ENCODE data around the gene MACROD2. TPM values are rescaled to one million over a fixed set of nuclear protein-coding genes. Genes with fewer than 3 reads are reported as not detected.
A peak's percentile ranks its signal among the peaks of the same experiment; 100 is the strongest.

Gene MACROD2
- total and polyA plus RNA-seq, 4 donors, result 13.0 to 67.1 (median 20.7) TPM

DNA sequence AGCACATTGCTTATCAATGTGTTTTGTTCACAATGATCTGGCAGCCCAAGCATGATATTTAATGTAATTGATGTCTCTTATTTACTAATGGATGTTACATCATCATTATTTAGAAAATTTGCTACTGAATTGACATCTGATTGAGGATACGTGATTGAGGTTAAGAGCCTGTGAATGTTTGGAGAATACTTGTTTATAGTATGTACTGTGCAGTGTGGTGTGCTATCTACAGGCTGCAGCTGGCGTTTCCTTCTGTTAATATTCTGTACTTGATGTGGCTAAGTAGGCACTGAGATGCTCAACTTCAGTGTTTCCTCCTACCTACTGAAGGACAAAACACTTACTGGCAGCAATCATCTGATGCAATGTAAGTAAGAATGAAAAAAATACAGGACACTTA lies 1051.7 kb downstream of the MACROD2 start:
- no peak overlapping the region for H3K27ac ChIP-seq (ENCODE audit: low read depth in 1 of 2, low read length in 1 of 2)
- peaks cover 0 to 1% (median 0%) of the 10 kb centered on the region in 4 donors for H3K9me3 ChIP-seq (ENCODE audit: control insufficient read depth in 4 of 4, insufficient read depth in 3 of 4, low read length in 3 of 4)
- H3K36me3 ChIP-seq (ENCODE audit: control insufficient read depth in 4 of 4, insufficient read depth in 4 of 4, low read length in 4 of 4), result no peaks in the 10 kb centered on the region
- no peak overlapping the region for H3K4me3 ChIP-seq
- WGBS, 2 donors, result 8 to 12% methylated on average over 2 of the region's 2 CpGs
- H3K9ac ChIP-seq (ENCODE audit: insufficient read depth in 1 of 2, low read length in 2 of 2), result no peak overlapping the region
- H3K27me3 ChIP-seq (ENCODE audit: control insufficient read depth in 3 of 3, insufficient read depth in 3 of 3, low read length in 2 of 3), result peaks cover 0 to 18% (median 0%) of the 10 kb centered on the region in 3 donors
- peaks cover 0 to 17% (median 1%) of the 10 kb centered on the region in 5 donors for H3K4me1 ChIP-seq (ENCODE audit: control insufficient read depth in 5 of 5, insufficient read depth in 5 of 5, low read length in 5 of 5)
- TF ChIP-seq, protein P1, sequence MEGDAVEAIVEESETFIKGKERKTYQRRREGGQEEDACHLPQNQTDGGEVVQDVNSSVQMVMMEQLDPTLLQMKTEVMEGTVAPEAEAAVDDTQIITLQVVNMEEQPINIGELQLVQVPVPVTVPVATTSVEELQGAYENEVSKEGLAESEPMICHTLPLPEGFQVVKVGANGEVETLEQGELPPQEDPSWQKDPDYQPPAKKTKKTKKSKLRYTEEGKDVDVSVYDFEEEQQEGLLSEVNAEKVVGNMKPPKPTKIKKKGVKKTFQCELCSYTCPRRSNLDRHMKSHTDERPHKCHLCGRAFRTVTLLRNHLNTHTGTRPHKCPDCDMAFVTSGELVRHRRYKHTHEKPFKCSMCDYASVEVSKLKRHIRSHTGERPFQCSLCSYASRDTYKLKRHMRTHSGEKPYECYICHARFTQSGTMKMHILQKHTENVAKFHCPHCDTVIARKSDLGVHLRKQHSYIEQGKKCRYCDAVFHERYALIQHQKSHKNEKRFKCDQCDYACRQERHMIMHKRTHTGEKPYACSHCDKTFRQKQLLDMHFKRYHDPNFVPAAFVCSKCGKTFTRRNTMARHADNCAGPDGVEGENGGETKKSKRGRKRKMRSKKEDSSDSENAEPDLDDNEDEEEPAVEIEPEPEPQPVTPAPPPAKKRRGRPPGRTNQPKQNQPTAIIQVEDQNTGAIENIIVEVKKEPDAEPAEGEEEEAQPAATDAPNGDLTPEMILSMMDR (IDR thresholded peaks at IDR 0.05; ENCODE audit: control extremely low read depth, extremely low read depth), result no peak
- peak; percentile 72 to 92 (median 88) for DNase-seq
- no peak for ATAC-seq (ENCODE audit: insufficient read depth, low FRiP score)

DNA sequence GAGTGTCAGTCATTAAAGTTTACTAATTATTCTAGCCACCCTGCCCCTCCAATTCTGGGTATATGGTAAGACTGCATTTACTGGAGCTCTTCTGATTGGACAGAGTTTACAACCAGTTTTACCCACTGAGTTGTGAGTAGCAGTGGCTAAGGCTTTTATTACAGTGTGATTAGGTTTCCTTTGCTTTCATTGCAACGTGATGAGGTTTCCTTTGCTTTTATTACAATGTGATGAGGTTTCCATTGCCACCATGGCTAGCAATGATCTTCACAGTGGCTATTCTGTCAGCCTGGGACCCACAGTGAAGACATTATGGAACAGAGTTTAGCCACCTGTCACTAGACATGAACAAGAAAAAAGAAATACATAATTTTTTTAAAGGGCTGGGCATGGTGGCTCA lies 1052.3 kb downstream of the MACROD2 start:
- WGBS, 2 donors, result 20 to 37% methylated on average over 1 of the region's 1 CpG
- DNase-seq (no peak), ATAC-seq (ENCODE audit: insufficient read depth, low FRiP score) (no peak)
- Histone ChIP-seq H3K4me3 (no peak overlapping the region), H3K27me3 (ENCODE audit: control insufficient read depth in 3 of 3, insufficient read depth in 3 of 3, low read length in 2 of 3) (peaks cover 0 to 13% (median 0%) of the 10 kb centered on the region in 3 donors), H3K36me3 (ENCODE audit: control insufficient read depth in 4 of 4, insufficient read depth in 4 of 4, low read length in 4 of 4) (no peaks in the 10 kb centered on the region), H3K9ac (ENCODE audit: insufficient read depth in 1 of 2, low read length in 2 of 2) (no peak overlapping the region), H3K4me1 (ENCODE audit: control insufficient read depth in 5 of 5, insufficient read depth in 5 of 5, low read length in 5 of 5) (peaks cover 0 to 17% (median 1%) of the 10 kb centered on the region in 5 donors), H3K27ac (ENCODE audit: low read depth in 1 of 2, low read length in 1 of 2) (no peak overlapping the region), H3K9me3 (ENCODE audit: control insufficient read depth in 4 of 4, insufficient read depth in 3 of 4, low read length in 3 of 4) (peaks cover 0 to 1% (median 0%) of the 10 kb centered on the region in 4 donors)
- TF ChIP-seq, protein P1 (IDR thresholded peaks at IDR 0.05; ENCODE audit: control extremely low read depth, extremely low read depth), result no peak

DNA sequence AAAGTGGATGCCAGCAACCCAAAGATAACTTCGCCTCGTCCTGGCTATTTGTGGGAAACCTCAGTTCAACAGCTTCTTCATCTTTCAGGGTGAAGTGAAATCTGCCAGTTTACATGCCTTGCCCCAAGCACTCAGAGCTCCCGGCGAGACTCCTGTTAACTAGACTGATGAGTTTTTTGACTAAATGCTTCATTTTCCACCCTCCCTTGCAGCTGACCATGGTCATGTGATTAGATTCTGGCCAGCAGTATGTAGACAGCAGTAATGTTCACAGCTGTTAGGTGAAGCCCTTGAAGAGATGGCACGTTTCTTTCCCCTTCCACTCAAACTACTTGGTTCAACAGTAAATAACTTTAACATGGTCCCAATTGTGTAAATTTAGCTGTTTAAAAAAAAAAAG lies 1060.9 kb downstream of the MACROD2 start:
- peaks cover 0 to 2% (median 0%) of the 10 kb centered on the region in 5 donors for H3K4me1 ChIP-seq (ENCODE audit: control insufficient read depth in 5 of 5, insufficient read depth in 5 of 5, low read length in 5 of 5)
- H3K9me3 ChIP-seq (ENCODE audit: control insufficient read depth in 4 of 4, insufficient read depth in 3 of 4, low read length in 3 of 4), result peaks cover 0 to 5% (median 3%) of the 10 kb centered on the region in 4 donors
- WGBS, 2 donors, result 60 to 70% methylated on average over 5 of the region's 5 CpGs
- DNase-seq (peak in 2 of 3 donors; percentile 33 to 40), ATAC-seq (ENCODE audit: insufficient read depth, low FRiP score) (no peak)
- H3K27me3 ChIP-seq (ENCODE audit: control insufficient read depth in 3 of 3, insufficient read depth in 3 of 3, low read length in 2 of 3), result peaks cover 0 to 5% (median 0%) of the 10 kb centered on the region in 3 donors
- no peak overlapping the region for H3K4me3 ChIP-seq
- no peak overlapping the region for H3K27ac ChIP-seq (ENCODE audit: low read depth in 1 of 2, low read length in 1 of 2)
- H3K36me3 ChIP-seq (ENCODE audit: control insufficient read depth in 4 of 4, insufficient read depth in 4 of 4, low read length in 4 of 4), result no peaks in the 10 kb centered on the region
- no peak overlapping the region for H3K9ac ChIP-seq (ENCODE audit: insufficient read depth in 1 of 2, low read length in 2 of 2)
- TF ChIP-seq, protein P1 (IDR thresholded peaks at IDR 0.05; ENCODE audit: control extremely low read depth, extremely low read depth), result no peak

DNA sequence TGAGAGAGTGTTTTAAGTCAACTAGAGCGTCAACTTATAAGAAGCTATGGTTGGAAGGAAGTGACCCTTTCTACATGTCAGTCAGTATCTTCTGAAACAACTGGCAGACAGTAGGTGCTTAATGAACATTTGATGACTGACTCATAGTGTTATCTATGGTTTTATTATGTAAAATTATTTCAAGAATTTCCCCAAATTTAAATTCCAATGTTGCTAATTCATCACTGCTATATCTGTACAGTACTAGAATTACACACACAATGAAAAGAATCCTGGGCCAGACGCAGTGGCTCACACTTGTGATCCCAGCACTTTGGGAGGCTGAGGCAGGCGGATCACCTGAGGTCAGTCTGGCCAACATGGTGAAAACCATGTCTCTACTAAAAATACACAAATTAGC lies 1063.5 kb downstream of the MACROD2 start:
- no peak overlapping the region for H3K9ac ChIP-seq (ENCODE audit: insufficient read depth in 1 of 2, low read length in 2 of 2)
- H3K36me3 ChIP-seq (ENCODE audit: control insufficient read depth in 4 of 4, insufficient read depth in 4 of 4, low read length in 4 of 4), result no peaks in the 10 kb centered on the region
- DNase-seq, result no peak
- WGBS, 2 donors, result 77 to 92% methylated on average over 3 of the region's 3 CpGs
- peaks cover 0 to 4% (median 0%) of the 10 kb centered on the region in 4 donors for H3K9me3 ChIP-seq (ENCODE audit: control insufficient read depth in 4 of 4, insufficient read depth in 3 of 4, low read length in 3 of 4)
- H3K27me3 ChIP-seq (ENCODE audit: control insufficient read depth in 3 of 3, insufficient read depth in 3 of 3, low read length in 2 of 3), result peaks cover 0 to 5% (median 0%) of the 10 kb centered on the region in 3 donors
- no peak for ATAC-seq (ENCODE audit: insufficient read depth, low FRiP score)
- H3K4me3 ChIP-seq, result no peak overlapping the region
- peaks cover 0 to 3% (median 0%) of the 10 kb centered on the region in 5 donors for H3K4me1 ChIP-seq (ENCODE audit: control insufficient read depth in 5 of 5, insufficient read depth in 5 of 5, low read length in 5 of 5)
- H3K27ac ChIP-seq (ENCODE audit: low read depth in 1 of 2, low read length in 1 of 2), result no peak overlapping the region
- TF ChIP-seq, protein P1 (IDR thresholded peaks at IDR 0.05; ENCODE audit: control extremely low read depth, extremely low read depth), result no peak

All from lung (tissue), 12 donors.